Skeletal muscle tissue (tissue), 4 donors: Measurements from ENCODE around the gene TSC22D1. TPM values are rescaled to one million over a fixed set of nuclear protein-coding genes. Genes with fewer than 3 reads are reported as not detected.

ENCODE experiments used
- H3K27ac ChIP-seq: one replicate; pipeline ENCODE4 v1.7.0; 2013; ENCODE audit warnings: mild to moderate bottlenecking, low read depth, low read length, inconsistent platforms
- H3K27me3 ChIP-seq, 3 donors: one replicate each; pipeline ENCODE4 v1.7.0; 2013; ENCODE audit warnings: low read length in 3 of 3; ENCODE audit not compliant: control insufficient read depth in 3 of 3, insufficient read depth in 3 of 3
- H3K36me3 ChIP-seq, 3 donors: one replicate each; pipeline ENCODE4 v1.7.0; 2013; ENCODE audit warnings: low read length in 3 of 3; ENCODE audit not compliant: control insufficient read depth in 3 of 3, insufficient read depth in 3 of 3
- H3K4me1 ChIP-seq, 3 donors: one replicate each; pipeline ENCODE4 v1.7.0; 2013; ENCODE audit warnings: low read length in 3 of 3, mild to moderate bottlenecking in 3 of 3; ENCODE audit not compliant: control insufficient read depth in 3 of 3, insufficient read depth in 3 of 3
- H3K4me3 ChIP-seq, 3 donors: one replicate each; pipeline ENCODE4 v1.7.0; 2013; ENCODE audit warnings: low read length in 3 of 3
- H3K9ac ChIP-seq, 3 donors: one replicate each; pipeline ENCODE4 v1.7.0; 2013; ENCODE audit warnings: low read length in 3 of 3, mild to moderate bottlenecking in 3 of 3, moderate library complexity in 2 of 3, low read depth in 1 of 3
- H3K9me3 ChIP-seq, 3 donors: one replicate each; pipeline ENCODE4 v1.7.0; 2013; ENCODE audit warnings: low read length in 3 of 3; ENCODE audit not compliant: control insufficient read depth in 3 of 3
- total RNA-seq: library from RNA; depleted of rRNA; stranded (reverse); fragments of >200 nt; gene quantifications from one replicate; pipeline ENCODE4 v1.2.3, GENCODE V29; 2014
- donor health status: Osteomylitis.

TSC22D1 gene
- total RNA-seq, 1 donor from 2014 or later = 69.4 TPM

DNA sequence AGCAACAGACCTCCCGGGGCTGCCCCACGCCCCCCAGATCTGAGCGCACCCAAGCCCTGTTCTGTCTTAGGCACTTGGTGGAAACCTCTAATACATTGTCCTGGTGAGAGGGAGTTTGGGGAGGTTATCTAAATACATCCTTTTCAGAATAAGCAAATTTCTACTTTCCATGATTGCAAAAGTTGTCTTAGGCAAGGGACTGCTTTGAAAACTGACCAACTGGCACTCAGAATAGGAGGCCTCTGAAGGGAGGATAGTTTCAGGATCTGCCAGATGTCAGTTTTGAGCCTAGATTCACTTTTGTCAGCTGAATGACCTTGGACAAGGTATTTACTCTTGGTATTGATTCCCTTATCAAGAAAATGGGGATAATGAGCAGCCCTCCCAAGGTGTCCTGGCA, 190.7 kb downstream of the TSC22D1 start:
- Histone ChIP-seq H3K27me3 (no peaks in the 10 kb centered on the region), H3K9ac (no peak overlapping the region), H3K27ac (no peak overlapping the region), H3K4me1 (peaks cover 0 to 6% (median 5%) of the 10 kb centered on the region in 3 donors), H3K4me3 (no peak overlapping the region), H3K36me3 (peaks cover 0 to 3% (median 0%) of the 10 kb centered on the region in 3 donors), H3K9me3 (no peaks in the 10 kb centered on the region)

DNA sequence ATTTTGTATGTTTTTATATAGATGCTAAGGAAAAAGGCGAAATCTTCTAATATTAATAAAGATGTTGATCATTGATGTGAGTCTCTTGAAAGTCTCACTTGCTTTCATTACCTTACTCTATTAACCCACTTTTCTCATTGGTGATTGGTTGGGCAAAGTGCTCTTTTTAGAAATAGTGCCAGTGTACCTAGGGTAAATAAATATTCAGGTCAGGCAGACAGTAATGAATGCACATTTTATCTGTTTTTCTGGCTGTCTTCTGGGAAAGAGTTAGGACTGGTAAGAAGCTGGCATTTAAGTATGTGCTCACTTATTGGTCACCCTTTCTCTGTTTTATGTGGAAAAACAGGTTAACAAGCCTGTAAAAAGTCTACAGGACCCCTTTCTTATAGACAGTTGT, 191.4 kb downstream of the TSC22D1 start:
- no peaks in the 10 kb centered on the region for H3K27me3 ChIP-seq
- no peak overlapping the region for H3K4me3 ChIP-seq
- no peaks in the 10 kb centered on the region for H3K9me3 ChIP-seq
- H3K4me1 ChIP-seq = peaks cover 0 to 6% (median 5%) of the 10 kb centered on the region in 3 donors
- peaks cover 0 to 3% (median 2%) of the 10 kb centered on the region in 3 donors for H3K36me3 ChIP-seq
- no peak overlapping the region for H3K9ac ChIP-seq
- no peak overlapping the region for H3K27ac ChIP-seq

DNA sequence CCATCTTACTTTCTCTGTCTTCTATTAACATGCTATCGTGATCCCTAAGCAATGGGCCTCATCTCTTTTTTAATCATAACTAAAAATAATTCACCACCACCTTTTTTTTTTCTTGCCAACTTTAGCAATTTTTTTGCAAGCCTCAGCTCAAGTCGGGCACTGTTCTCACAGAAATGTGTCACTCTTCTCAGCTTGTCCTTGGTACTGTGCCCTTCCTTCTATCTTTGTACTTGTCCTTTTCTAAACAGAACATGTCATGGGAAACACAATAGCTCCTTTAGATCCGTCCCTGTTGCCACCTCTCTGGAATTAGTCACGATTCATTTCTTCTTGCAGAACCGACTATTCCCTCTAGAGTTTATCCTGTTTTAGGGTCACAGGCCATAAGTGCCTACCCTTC, 192.2 kb downstream of the TSC22D1 start:
- H3K9me3 ChIP-seq = no peaks in the 10 kb centered on the region
- H3K4me3 ChIP-seq = no peak overlapping the region
- H3K27me3 ChIP-seq = no peaks in the 10 kb centered on the region
- H3K9ac ChIP-seq = no peak overlapping the region
- H3K4me1 ChIP-seq = peaks cover 0 to 6% (median 5%) of the 10 kb centered on the region in 3 donors
- no peak overlapping the region for H3K27ac ChIP-seq
- peaks cover 0 to 3% (median 2%) of the 10 kb centered on the region in 3 donors for H3K36me3 ChIP-seq

DNA sequence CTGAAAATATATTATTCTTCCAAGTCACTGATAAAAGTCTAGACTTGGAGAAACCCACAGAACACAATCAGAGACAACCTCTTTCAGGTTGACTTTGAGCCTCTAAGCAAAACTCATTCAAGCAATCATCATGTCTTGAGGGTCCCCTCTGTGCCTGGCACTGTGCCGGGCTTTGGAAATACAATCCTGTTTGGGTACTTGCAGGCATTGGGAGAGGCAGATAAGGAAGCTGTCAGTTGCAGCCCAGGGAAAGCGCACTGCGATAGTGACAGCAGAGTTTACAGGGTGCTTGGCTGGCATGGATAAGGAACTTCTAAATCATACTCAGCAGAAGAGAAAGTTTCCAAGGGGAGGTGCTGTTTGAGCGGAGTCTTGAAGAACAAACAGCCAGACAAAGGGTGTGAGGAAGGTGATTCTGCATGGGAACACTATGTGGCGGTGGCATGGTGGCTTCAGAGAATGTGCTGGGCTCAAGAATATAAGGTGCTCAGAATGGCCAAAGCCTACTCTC, 193.4 kb downstream of the TSC22D1 start:
- peaks cover 0 to 6% (median 5%) of the 10 kb centered on the region in 3 donors for H3K4me1 ChIP-seq
- no peak overlapping the region for H3K9ac ChIP-seq
- H3K4me3 ChIP-seq = no peak overlapping the region
- no peak overlapping the region for H3K27ac ChIP-seq
- no peaks in the 10 kb centered on the region for H3K9me3 ChIP-seq
- H3K27me3 ChIP-seq = no peaks in the 10 kb centered on the region
- H3K36me3 ChIP-seq = peaks cover 0 to 3% (median 2%) of the 10 kb centered on the region in 3 donors

Other genes with a start within 250 kb of the TSC22D1 start
- 5.7 TPM for gene SERP2, start 202.5 kb downstream of the TSC22D1 start, total RNA-seq